K562 (cell line): ENCODE data around the gene NR3C2.

Source experiments
- ATF3 ChIP-seq, 2 experiments: fragments of 450-650 bp in 1 of 2; sonication (generic) in 1 of 2; formaldehyde crosslinking in 1 of 2; IDR thresholded peaks in 1 of 2; conservative IDR thresholded peaks in 1 of 2; 2 replicates each; pipeline versions ENCODE4 v1.6.1 to v1.8.1; 2016 to 2023; ENCODE audit warnings: mild to moderate bottlenecking in 2 of 2, moderate library complexity in 2 of 2, inconsistent platforms in 1 of 2, missing genetic modification reagents in 1 of 2
- FOXK1 ChIP-seq: sonication (generic); formaldehyde crosslinking; IDR thresholded peaks from 2 replicates; pipeline ENCODE4 v1.8.0; 2022; ENCODE audit warnings: missing genetic modification reagents, mild to moderate bottlenecking, borderline replicate concordance
- NFRKB ChIP-seq: fragments of 450-650 bp; IDR thresholded peaks from 2 replicates; pipeline ENCODE4 v1.6.1; 2016; ENCODE audit warnings: low read depth
- PHF8 ChIP-seq: fragments of 200-600 bp; sonication (generic); IDR thresholded peaks from 2 replicates; pipeline ENCODE4 v1.6.1; 2012; ENCODE audit warnings: mixed run types, mild to moderate bottlenecking, inconsistent platforms, low read length, moderate library complexity, borderline replicate concordance
- RAD21 ChIP-seq, 2 experiments: fragments of 250-450 bp in 1 of 2; fragments of 450-650 bp in 1 of 2; sonication (Bioruptor Pico) in 1 of 2; formaldehyde crosslinking in 1 of 2; IDR thresholded peaks in 1 of 2; conservative IDR thresholded peaks in 1 of 2; 2 replicates each; pipeline versions ENCODE4 v1.4.0 to v1.8.0; 2020 to 2022; ENCODE audit warnings: mild to moderate bottlenecking in 2 of 2, moderate library complexity in 1 of 2
- RBM17 ChIP-seq: fragments of 200-400 bp; formaldehyde crosslinking; IDR thresholded peaks from 2 replicates; pipeline ENCODE4 v1.6.1; 2017; ENCODE audit warnings: low read depth, mild to moderate bottlenecking, low read length, borderline replicate concordance
- RFX5 ChIP-seq: IDR thresholded peaks from 2 replicates; pipeline ENCODE4 v1.6.1; 2011; ENCODE audit warnings: low read depth, mild to moderate bottlenecking, improper control_type of control experiment, low read length
- SP1 ChIP-seq: sonication (generic); formaldehyde crosslinking; IDR thresholded peaks from 2 replicates; pipeline ENCODE4 v1.8.1; 2022; ENCODE audit warnings: mild to moderate bottlenecking, missing genetic modification reagents
- THRA ChIP-seq: fragments of 450-650 bp; IDR thresholded peaks from 2 replicates; pipeline ENCODE4 v1.6.1; 2017; ENCODE audit warnings: mild to moderate bottlenecking, moderate library complexity
- XRCC5 ChIP-seq: fragments of 200-400 bp; formaldehyde crosslinking; IDR thresholded peaks from 2 replicates; pipeline ENCODE4 v1.6.1; 2017; ENCODE audit warnings: low read depth, mild to moderate bottlenecking, low read length
- TF ChIP-seq, protein P1 (sequence below), 3 experiments: IDR thresholded peaks in 2 of 3; conservative IDR thresholded peaks in 1 of 3; 2 replicates each; pipeline ENCODE4 v1.5.1; 2011 to 2012; ENCODE audit warnings: low read length in 3 of 3, mild to moderate bottlenecking in 3 of 3, control low read depth in 2 of 3, improper control_type of control experiment in 1 of 3, inconsistent platforms in 1 of 3, low read depth in 1 of 3, mixed read lengths in 1 of 3, moderate library complexity in 1 of 3; ENCODE audit not compliant: insufficient read depth in 2 of 3
- TF ChIP-seq, protein P2 (sequence below): sonication (generic); formaldehyde crosslinking; IDR thresholded peaks from 2 replicates; pipeline ENCODE4 v1.5.0; 2020; ENCODE audit warnings: missing genetic modification reagents
- TF ChIP-seq, protein P3 (sequence below): fragments of 250-450 bp; sonication (Bioruptor Pico); IDR thresholded peaks from 2 replicates; pipeline ENCODE4 v1.5.0; 2022; ENCODE audit warnings: mild to moderate bottlenecking

DNA sequence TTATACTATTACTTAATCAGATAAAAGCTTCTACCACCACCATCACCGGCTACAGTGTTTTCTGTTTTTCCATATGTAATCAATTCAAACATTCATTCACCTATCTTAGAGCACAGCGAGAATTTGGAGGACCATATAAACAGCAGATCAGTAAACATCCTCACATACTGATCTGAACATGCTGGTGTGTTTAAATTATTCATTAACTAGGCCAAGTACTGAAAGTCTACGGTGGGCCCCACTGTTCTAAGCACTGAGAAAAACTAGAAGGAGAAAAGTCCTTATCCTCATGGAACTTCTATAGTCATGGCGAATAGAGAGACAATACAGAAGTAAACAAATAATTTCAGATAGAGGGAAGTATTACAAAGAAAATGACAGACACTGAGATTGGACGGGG lies 176.6 kb downstream of the NR3C2 start:
- TF ChIP-seq, protein P1, sequence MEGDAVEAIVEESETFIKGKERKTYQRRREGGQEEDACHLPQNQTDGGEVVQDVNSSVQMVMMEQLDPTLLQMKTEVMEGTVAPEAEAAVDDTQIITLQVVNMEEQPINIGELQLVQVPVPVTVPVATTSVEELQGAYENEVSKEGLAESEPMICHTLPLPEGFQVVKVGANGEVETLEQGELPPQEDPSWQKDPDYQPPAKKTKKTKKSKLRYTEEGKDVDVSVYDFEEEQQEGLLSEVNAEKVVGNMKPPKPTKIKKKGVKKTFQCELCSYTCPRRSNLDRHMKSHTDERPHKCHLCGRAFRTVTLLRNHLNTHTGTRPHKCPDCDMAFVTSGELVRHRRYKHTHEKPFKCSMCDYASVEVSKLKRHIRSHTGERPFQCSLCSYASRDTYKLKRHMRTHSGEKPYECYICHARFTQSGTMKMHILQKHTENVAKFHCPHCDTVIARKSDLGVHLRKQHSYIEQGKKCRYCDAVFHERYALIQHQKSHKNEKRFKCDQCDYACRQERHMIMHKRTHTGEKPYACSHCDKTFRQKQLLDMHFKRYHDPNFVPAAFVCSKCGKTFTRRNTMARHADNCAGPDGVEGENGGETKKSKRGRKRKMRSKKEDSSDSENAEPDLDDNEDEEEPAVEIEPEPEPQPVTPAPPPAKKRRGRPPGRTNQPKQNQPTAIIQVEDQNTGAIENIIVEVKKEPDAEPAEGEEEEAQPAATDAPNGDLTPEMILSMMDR (IDR thresholded peaks at IDR 0.05 in 2 of 3, conservative IDR thresholded peaks at IDR 0.05 in 1 of 3; ENCODE audit: insufficient read depth in 2 of 3, low read depth in 1 of 3, low read length in 3 of 3): no peak
- no peak for TF ChIP-seq NFRKB
- TF ChIP-seq, protein P2, sequence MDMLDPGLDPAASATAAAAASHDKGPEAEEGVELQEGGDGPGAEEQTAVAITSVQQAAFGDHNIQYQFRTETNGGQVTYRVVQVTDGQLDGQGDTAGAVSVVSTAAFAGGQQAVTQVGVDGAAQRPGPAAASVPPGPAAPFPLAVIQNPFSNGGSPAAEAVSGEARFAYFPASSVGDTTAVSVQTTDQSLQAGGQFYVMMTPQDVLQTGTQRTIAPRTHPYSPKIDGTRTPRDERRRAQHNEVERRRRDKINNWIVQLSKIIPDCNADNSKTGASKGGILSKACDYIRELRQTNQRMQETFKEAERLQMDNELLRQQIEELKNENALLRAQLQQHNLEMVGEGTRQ: no peak
- TF ChIP-seq FOXK1 (CRISPR knock-in tag): no peak
- no peak for TF ChIP-seq ATF3 (IDR thresholded peaks at IDR 0.05)
- no peak for TF ChIP-seq ATF3 (CRISPR knock-in tag; conservative IDR thresholded peaks at IDR 0.05)
- TF ChIP-seq RFX5: no peak
- no peak for TF ChIP-seq PHF8
- TF ChIP-seq RAD21 (CRISPR knock-in tag; conservative IDR thresholded peaks at IDR 0.05 in 1 of 2, IDR thresholded peaks at IDR 0.05 in 1 of 2): no peak
- no peak for TF ChIP-seq SP1
- TF ChIP-seq XRCC5: no peak
- no peak for TF ChIP-seq THRA
- TF ChIP-seq RBM17: no peak
- TF ChIP-seq, protein P3, sequence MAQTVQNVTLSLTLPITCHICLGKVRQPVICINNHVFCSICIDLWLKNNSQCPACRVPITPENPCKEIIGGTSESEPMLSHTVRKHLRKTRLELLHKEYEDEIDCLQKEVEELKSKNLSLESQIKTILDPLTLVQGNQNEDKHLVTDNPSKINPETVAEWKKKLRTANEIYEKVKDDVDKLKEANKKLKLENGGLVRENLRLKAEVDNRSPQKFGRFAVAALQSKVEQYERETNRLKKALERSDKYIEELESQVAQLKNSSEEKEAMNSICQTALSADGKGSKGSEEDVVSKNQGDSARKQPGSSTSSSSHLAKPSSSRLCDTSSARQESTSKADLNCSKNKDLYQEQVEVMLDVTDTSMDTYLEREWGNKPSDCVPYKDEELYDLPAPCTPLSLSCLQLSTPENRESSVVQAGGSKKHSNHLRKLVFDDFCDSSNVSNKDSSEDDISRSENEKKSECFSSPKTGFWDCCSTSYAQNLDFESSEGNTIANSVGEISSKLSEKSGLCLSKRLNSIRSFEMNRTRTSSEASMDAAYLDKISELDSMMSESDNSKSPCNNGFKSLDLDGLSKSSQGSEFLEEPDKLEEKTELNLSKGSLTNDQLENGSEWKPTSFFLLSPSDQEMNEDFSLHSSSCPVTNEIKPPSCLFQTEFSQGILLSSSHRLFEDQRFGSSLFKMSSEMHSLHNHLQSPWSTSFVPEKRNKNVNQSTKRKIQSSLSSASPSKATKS (CRISPR knock-in tag): no peak
